Bone marrow (tissue), 2 donors: ENCODE measurements around the gene ZNF354C.

Experiments used
- DNase-seq, 2 donors: peaks; one replicate each; lab custom pipeline; 2025; lab: John Stamatoyannopoulos, UW

The ZNF354C gene

GRCh38 chr5:179113945-179114641 is 53.9 kb downstream of the ZNF354C start:
- no peak for DNase-seq

GRCh38 chr5:179114756-179115155 is 54.6 kb downstream of the ZNF354C start:
- no peak for DNase-seq

- DNase-seq, result no peak
Measured at GRCh38 chr5:179115307-179115706, 55.1 kb downstream of the ZNF354C start.

GRCh38 chr5:179115845-179116524 is 55.8 kb downstream of the ZNF354C start:
- no peak for DNase-seq

- no peak for DNase-seq
Measured at GRCh38 chr5:179118338-179118737, 58.2 kb downstream of the ZNF354C start.

GRCh38 chr5:179118756-179119414 is 58.7 kb downstream of the ZNF354C start:
- DNase-seq, result no peak

GRCh38 chr5:179119415-179120170 is 59.4 kb downstream of the ZNF354C start:
- no peak for DNase-seq

GRCh38 chr5:179120421-179120861 is 60.3 kb downstream of the ZNF354C start:
- DNase-seq, result no peak

- no peak for DNase-seq
Measured at GRCh38 chr5:179120951-179121666, 60.9 kb downstream of the ZNF354C start.

GRCh38 chr5:179121667-179122111 is 61.5 kb downstream of the ZNF354C start:
- DNase-seq, result no peak

GRCh38 chr5:179122411-179123108 is 62.4 kb downstream of the ZNF354C start:
- no peak for DNase-seq

GRCh38 chr5:179123109-179123426 is 62.9 kb downstream of the ZNF354C start:
- DNase-seq, result no peak

- DNase-seq, result no peak
Measured at GRCh38 chr5:179123491-179124272, 63.5 kb downstream of the ZNF354C start.

- no peak for DNase-seq
Measured at GRCh38 chr5:179124273-179124852, 64.2 kb downstream of the ZNF354C start.

DNA sequence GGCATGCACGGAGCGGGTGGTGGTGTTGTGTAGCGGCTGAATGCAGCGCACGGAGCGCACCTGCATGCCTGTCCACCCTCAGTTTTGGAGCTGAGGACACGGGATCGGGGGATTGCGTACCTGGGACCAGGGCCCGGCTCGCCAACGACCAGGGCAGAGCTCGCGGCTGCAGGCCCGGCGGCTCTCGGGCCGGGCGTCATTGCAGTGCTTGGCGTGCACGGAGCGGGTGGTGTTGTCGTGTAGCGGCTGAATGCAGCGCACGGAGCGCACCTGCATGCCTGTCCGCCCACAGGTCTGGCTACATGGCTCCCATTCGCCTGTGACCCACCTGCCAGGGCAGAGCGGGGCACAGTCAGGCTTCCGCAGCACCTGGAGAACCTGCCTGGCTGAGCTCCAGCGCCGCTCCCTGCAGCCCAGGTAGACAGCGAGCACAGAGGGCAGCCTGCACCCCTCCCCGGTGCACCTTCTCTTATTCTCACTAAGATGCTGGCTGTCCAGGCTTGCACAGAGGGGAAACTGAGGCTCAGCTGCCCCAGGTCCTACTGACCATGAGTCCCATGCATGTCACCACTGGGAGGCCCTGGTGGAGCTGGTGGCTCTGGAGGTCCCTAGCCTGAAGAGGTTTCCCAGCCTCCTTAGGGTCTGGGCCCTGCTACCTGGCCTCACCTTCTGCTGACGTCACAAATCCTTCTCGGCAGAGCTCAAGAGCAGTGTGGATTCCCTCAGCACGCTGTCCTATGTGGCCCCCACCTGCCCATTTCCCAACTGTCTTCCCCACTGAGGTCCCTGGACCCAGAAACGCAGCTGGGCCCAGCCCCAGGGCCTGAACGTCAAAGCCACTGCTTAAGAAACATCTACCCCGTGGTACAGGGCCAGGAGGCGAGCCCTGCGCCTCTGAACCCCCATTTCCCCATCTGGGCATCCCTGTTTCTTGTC is 64.9 kb downstream of the ZNF354C start:
- DNase-seq, result no peak

GRCh38 chr5:179125789-179126505 is 65.8 kb downstream of the ZNF354C start:
- no peak for DNase-seq

DNA sequence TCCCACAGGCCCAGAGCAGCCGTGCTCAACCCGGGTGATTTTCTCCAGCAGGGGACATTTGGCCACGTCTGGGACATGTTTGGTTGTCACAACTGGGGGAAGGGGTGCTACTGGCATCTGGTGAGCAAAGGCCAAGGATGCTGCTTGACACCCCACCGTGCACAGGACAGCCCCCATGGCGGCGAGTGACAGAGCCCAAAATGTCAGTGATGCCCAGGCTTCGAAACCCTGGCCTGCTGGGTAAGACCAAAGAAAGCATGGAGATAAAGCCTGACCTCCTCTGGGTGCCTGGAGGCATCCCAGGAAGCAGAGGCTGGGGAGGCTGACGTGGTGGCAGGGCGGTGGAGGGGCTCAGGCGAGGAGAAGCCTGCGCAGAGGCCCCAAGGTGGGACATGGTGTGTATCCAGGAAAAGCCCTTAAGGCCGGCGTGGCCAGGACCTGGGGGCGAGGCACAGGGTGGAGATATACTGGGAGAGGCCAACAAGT is 66.4 kb downstream of the ZNF354C start:
- no peak for DNase-seq
